Measurements from ENCODE around the gene TOPORS. TPM values are rescaled to one million over a fixed set of nuclear protein-coding genes. Genes with fewer than 3 reads are reported as not detected.

TOPORS gene
- total RNA-seq, 1 donor, result 44.5 TPM

DNA sequence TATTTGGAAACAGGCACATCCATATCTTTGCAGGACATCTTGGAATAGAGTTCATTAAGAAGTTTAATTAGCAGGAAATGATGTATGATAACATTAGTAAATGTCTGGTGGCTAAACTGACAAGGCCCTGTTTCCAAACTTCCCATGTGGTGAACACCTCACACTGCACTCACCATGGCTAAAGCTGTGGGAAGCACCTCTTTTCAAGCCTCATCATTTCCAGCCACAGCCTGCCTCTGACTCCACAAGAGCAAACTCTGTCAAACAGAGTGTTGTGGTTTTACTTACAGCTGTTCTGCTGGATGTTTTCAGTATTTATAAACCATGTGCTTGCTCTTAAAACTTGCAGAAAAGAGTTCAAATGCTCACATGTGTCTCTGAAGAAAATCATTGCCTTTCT, 35.5 kb upstream of the TOPORS start:
- TF ChIP-seq, protein P1, sequence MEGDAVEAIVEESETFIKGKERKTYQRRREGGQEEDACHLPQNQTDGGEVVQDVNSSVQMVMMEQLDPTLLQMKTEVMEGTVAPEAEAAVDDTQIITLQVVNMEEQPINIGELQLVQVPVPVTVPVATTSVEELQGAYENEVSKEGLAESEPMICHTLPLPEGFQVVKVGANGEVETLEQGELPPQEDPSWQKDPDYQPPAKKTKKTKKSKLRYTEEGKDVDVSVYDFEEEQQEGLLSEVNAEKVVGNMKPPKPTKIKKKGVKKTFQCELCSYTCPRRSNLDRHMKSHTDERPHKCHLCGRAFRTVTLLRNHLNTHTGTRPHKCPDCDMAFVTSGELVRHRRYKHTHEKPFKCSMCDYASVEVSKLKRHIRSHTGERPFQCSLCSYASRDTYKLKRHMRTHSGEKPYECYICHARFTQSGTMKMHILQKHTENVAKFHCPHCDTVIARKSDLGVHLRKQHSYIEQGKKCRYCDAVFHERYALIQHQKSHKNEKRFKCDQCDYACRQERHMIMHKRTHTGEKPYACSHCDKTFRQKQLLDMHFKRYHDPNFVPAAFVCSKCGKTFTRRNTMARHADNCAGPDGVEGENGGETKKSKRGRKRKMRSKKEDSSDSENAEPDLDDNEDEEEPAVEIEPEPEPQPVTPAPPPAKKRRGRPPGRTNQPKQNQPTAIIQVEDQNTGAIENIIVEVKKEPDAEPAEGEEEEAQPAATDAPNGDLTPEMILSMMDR (IDR thresholded peaks at IDR 0.05; ENCODE audit: insufficient read depth, low read depth, low read length), result no peak
- peak; percentile 33 for DNase-seq (ENCODE audit: low read depth)

DNA sequence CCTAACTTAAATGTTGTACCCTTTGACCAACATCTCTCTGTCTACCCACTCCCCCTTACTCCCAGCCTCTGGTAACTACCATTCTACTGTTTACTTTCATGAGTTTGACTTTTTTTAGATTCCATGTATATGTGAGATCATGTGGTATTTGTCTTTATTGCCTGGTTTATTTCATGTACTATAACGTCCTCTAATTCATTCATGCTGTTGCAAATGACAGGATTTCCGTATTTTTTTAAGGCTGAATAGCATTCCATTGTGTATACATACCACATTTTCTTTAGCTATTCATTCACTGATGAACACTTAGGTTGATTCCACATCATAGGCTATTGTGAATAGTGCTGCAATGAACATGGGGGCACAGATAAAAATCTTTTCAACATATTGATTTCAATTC, 32.4 kb upstream of the TOPORS start:
- H3K4me3 ChIP-seq (ENCODE audit: low read depth, low read length), result no peak overlapping the region
- TF ChIP-seq, protein P1 (IDR thresholded peaks at IDR 0.05; ENCODE audit: insufficient read depth, low read depth, low read length), result no peak
- no peak for DNase-seq (ENCODE audit: low read depth)

More for the DNA sequence above, 35.5 kb upstream of the TOPORS start:
- H3K4me3 ChIP-seq (ENCODE audit: low read depth, low read length), result no peak overlapping the region

DNA sequence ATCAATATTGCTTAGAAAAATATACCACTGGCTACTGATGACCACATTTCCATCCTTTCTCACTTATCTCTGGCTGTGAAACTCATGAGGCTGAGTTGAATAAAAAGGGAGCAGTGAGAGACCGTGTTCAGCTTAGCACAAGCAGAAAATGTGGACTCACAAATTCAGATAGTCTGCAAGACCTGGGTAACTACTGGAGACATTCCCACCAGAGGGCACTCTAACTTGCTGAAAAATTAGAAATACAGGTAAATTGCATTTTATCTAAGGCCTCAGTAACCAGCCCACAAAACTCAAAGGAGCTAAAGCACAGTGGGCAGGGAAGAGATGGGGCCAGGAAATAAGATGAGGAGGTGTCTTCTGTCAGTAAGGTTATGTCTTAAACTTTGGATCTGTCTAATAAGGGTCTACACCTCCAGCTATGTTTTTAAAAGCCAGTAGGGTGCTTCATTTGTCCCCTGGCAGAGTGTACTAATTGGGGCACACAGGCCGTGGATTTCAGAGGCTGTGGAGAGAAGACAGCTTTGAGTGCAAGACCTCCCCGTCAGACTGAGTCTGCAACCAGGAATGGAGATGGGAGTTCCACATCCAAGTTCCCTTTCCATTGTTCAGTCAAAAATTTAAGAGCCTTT, 29.2 kb upstream of the TOPORS start:
- TF ChIP-seq, protein P1 (IDR thresholded peaks at IDR 0.05; ENCODE audit: insufficient read depth, low read depth, low read length), result peak; percentile 62

DNA sequence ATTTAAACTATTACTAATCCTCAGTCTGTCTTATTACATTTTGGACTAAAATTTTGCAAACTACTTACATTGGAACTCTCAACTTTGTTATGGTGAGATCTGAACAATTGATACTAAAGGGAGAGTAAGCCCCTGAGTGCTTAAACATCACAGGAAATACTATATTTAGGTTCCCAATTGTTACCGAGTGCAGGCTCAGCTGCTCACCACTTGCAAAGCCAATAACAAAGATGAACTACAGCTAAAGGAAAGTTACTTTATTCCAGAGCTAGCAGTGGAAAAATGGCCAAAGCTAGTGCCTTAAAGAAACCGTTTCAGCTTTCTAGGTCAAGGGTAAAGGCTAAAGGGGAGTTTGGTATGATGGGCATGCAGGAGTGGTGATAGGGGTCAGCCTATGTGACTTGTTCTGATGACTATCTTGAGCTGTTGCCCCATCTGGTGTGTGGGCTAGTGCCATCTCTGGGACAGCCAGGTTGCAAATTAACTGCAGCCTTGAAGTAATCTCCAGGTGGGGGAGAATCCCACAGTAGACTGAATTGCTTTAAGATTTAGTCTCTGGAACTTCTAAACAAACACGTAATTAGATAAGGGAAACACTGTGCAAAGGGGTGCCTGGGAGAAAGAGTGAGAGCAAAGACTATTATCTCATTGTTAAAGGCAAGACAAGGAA, 28.4 kb upstream of the TOPORS start:
- H3K4me3 ChIP-seq (ENCODE audit: low read depth, low read length), result no peak overlapping the region
- DNase-seq (ENCODE audit: low read depth), result no peak
- TF ChIP-seq, protein P1 (IDR thresholded peaks at IDR 0.05; ENCODE audit: insufficient read depth, low read depth, low read length), result no peak

More for the DNA sequence above, 29.2 kb upstream of the TOPORS start:
- no peak overlapping the region for H3K4me3 ChIP-seq (ENCODE audit: low read depth, low read length)
- DNase-seq (ENCODE audit: low read depth), result peak; percentile 67

DNA sequence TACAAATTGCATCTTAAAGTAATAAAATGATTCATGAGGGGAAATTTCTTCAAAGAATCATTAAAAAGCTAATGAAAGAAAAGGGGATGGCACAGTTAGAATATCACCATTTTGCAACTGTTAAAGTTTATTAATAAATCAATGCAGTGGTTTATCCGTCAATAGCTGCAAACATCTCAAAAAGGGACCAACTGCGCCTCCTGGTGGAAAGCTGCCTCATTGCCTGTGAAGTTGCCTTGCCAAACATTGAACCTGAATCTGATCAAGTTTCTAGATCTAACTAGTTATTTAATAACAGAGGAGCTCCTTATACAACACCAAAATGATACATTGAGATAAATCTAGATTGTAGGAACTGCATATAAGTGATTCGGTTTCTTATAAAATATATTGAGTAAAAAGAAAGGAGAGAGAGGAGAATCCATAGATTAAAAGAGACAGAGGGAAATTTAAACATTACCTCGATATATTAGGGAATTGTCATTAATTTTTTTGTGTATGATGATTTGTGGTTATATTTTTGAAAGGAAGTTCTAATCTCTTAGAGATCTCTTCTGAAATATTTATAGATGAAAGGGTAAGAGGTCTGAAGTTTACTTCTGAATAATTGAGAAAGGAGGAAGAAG, 27.4 kb upstream of the TOPORS start:
- H3K4me3 ChIP-seq (ENCODE audit: low read depth, low read length), result no peak overlapping the region
- peak; percentile 63 for DNase-seq (ENCODE audit: low read depth)
- TF ChIP-seq, protein P1 (IDR thresholded peaks at IDR 0.05; ENCODE audit: insufficient read depth, low read depth, low read length), result peak; percentile 94

DNA sequence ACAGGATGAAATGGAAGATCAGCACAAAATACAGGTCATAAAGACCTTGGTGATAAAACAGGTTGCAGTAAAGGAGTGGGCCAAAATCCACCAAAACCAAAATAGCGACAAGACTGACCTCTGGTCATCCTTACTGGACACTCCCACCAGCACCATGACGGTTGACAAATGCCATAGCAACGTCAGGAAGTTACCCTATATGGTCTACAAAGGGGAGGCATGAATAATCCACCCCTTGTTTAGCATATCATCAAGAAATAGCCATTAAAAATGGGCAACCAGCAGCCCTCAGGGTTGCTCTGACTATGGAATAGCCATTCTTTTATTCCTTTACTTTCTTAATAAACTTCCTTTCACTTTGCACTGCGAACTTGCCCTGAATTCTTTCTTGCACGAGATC, 26.6 kb upstream of the TOPORS start:
- no peak overlapping the region for H3K4me3 ChIP-seq (ENCODE audit: low read depth, low read length)
- DNase-seq (ENCODE audit: low read depth), result no peak
- TF ChIP-seq, protein P1 (IDR thresholded peaks at IDR 0.05; ENCODE audit: insufficient read depth, low read depth, low read length), result no peak
